BE2C (cell line): Measurements from ENCODE around the gene PDE9A.

ENCODE experiments used
- DNase-seq: peaks from one replicate; pipeline ENCODE4 v3.0.0-alpha.2; 2020
- H3K27me3 ChIP-seq: fragments of 250-450 bp; sonication (Bioruptor Pico); 2 replicates; pipeline ENCODE4 v1.5.1; 2020; ENCODE audit warnings: mild to moderate bottlenecking
- H3K36me3 ChIP-seq: fragments of 250-450 bp; sonication (Bioruptor Pico); 2 replicates; pipeline ENCODE4 v1.5.1; 2020; ENCODE audit warnings: mild to moderate bottlenecking
- H3K4me1 ChIP-seq: fragments of 250-450 bp; sonication (Bioruptor Pico); 2 replicates; pipeline ENCODE4 v1.5.1; 2020
- H3K4me3 ChIP-seq: 2 replicates; pipeline ENCODE4 v1.5.1; 2011; ENCODE audit warnings: low read depth, low read length
- H3K9me3 ChIP-seq: fragments of 250-450 bp; sonication (Bioruptor Pico); 2 replicates; pipeline ENCODE4 v1.5.1; 2020
- CTCF ChIP-seq: IDR thresholded peaks from 2 replicates; pipeline ENCODE4 v1.5.1; 2012; ENCODE audit warnings: mild to moderate bottlenecking, low read depth, low read length

PDE9A gene

GRCh38 chr21:42745511-42746239, 92.3 kb downstream of the PDE9A start:
- no peaks in the 10 kb centered on the region for H3K27me3 ChIP-seq
- peaks cover 2% of the 10 kb centered on the region; the same call in 1 of the 2 replicates for H3K36me3 ChIP-seq
- peaks cover 2% of the 10 kb centered on the region; the same call in 1 of the 2 replicates for H3K4me1 ChIP-seq
- TF ChIP-seq CTCF, result no peak
- no peak for DNase-seq
- no peaks in the 10 kb centered on the region for H3K9me3 ChIP-seq
- no peak overlapping the region for H3K4me3 ChIP-seq

DNA sequence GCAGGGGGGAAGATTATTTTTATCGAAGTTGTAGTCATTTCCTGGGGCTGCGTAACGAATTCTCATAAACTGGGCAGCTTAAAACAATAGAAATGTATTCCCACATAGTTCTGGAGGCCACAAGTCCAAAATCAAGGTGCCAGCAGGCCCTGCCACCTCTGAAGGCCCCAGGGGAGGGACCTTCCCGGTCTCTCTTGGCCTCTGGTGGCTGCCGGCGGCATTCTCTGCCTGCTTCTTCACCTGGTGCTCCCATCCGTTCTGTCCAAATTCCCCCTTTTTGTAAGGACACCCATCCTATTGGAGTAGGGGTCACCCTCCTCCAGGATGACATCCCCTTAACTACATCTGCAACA, 92.8 kb downstream of the PDE9A start:
- Histone ChIP-seq H3K9me3 (no peaks in the 10 kb centered on the region), H3K36me3 (no peaks in the 10 kb centered on the region; the same call in 1 of the 2 replicates), H3K4me3 (no peak overlapping the region), H3K27me3 (no peaks in the 10 kb centered on the region), H3K4me1 (peaks cover 2% of the 10 kb centered on the region; the same call in 1 of the 2 replicates)
- DNase-seq, result no peak
- TF ChIP-seq CTCF, result no peak

- Histone ChIP-seq H3K27me3 (no peaks in the 10 kb centered on the region), H3K4me3 (no peak overlapping the region)
Observed at GRCh38 chr21:42746593-42747275, 93.3 kb downstream of the PDE9A start.

DNA sequence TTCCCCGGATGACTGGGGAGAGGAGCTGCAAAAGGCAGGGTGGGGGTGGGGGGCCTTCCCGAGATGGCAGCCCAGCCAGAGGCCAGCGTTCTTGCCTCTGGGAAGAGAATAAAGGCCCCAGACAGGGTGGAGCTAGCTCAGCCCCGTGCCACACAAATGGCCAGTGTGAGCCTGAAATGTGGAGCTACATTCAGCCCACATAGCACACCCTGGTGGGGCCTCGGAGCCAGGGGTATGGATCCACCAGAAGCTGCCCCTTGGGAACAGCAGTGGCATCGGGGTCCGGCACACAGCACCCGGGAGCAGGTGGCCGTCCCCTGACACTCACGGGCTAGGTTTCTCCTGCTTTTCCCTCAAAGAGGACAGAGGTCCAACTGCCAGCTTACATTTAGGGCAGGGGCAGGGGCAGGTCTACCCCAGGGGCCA, 93.9 kb downstream of the PDE9A start:
- no peaks in the 10 kb centered on the region for H3K27me3 ChIP-seq
- H3K4me1 ChIP-seq, result peaks cover 2% of the 10 kb centered on the region; the same call in 1 of the 2 replicates
- no peak for DNase-seq
- no peak overlapping the region for H3K4me3 ChIP-seq
- no peaks in the 10 kb centered on the region for H3K36me3 ChIP-seq
- TF ChIP-seq CTCF, result no peak
- no peaks in the 10 kb centered on the region for H3K9me3 ChIP-seq

More at GRCh38 chr21:42746593-42747275, 93.3 kb downstream of the PDE9A start:
- no peak for DNase-seq
- Histone ChIP-seq H3K9me3 (no peaks in the 10 kb centered on the region), H3K36me3 (no peaks in the 10 kb centered on the region), H3K4me1 (peaks cover 2% of the 10 kb centered on the region; the same call in 1 of the 2 replicates)
- TF ChIP-seq CTCF, result no peak

- Histone ChIP-seq H3K27me3 (no peaks in the 10 kb centered on the region), H3K36me3 (no peaks in the 10 kb centered on the region), H3K4me3 (no peak overlapping the region), H3K9me3 (no peaks in the 10 kb centered on the region), H3K4me1 (peaks cover 2% of the 10 kb centered on the region; the same call in 1 of the 2 replicates)
- no peak for DNase-seq
- no peak for TF ChIP-seq CTCF
Observed at GRCh38 chr21:42747746-42748351, 94.4 kb downstream of the PDE9A start.
